ENCODE data around the gene FGF2.

The FGF2 gene

DNA sequence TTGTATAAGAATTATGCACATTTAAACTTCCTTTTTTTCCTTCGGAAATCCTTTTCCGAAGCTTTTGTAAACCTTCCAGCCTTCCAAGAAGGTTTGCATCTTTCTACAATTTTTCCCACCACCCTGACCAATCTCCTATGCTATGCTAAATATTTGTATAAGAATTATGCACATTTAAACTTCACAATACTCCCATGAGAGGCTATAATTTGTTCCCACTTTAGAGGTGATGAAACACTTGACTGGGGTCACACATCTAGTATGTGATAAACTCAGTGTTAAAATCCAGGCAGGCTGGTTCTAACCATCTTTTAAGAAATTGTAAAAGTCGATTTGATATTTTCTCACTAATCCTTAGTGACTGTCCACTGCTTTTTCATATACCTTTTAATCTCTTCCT, 73.7 kb downstream of the FGF2 start:
- no peak overlapping the region for H3K4me3 ChIP-seq (ENCODE audit: low read depth, low read length)
- DNase-seq (ENCODE audit: low read depth): no peak
- TF ChIP-seq, protein P1, sequence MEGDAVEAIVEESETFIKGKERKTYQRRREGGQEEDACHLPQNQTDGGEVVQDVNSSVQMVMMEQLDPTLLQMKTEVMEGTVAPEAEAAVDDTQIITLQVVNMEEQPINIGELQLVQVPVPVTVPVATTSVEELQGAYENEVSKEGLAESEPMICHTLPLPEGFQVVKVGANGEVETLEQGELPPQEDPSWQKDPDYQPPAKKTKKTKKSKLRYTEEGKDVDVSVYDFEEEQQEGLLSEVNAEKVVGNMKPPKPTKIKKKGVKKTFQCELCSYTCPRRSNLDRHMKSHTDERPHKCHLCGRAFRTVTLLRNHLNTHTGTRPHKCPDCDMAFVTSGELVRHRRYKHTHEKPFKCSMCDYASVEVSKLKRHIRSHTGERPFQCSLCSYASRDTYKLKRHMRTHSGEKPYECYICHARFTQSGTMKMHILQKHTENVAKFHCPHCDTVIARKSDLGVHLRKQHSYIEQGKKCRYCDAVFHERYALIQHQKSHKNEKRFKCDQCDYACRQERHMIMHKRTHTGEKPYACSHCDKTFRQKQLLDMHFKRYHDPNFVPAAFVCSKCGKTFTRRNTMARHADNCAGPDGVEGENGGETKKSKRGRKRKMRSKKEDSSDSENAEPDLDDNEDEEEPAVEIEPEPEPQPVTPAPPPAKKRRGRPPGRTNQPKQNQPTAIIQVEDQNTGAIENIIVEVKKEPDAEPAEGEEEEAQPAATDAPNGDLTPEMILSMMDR (IDR thresholded peaks at IDR 0.05; ENCODE audit: low read depth, low read length, missing control alignments): no peak

DNA sequence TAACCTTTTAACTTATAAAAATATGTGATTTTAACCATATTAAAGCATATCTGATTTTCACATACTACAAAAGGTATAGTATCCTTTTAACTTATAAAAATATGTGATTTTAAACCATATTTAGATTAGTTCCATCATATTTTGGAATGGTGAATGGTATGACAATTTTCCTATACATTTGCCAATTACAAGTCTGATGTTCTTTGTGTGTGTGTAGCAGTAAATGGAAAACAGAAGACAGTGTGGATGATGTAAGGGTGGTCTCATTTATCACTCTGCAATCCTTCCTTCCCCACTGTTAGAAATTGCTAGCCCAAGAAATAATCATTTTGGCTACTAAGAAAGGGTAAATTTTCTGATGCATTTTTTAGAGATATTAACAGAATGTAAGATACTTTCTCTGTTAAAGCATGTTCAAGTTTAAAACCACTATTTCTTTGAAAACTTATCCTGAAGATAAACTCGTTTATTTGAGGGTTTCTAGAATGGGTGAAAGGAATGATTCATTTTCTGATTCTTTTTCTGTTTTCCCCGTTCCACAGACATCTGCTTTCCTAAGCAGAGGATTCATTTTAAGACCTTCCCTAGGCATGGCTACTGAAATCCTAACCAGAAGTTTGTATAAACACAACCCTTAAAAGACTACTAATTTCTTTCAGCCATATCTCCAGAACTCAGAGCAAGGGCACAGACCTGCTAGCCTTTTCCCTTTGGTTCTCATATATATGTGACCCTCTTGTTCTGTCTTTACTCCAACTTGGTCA, 74.8 kb downstream of the FGF2 start:
- TF ChIP-seq, protein P1 (IDR thresholded peaks at IDR 0.05; ENCODE audit: low read depth, low read length, missing control alignments): no peak
- no peak overlapping the region for H3K4me3 ChIP-seq (ENCODE audit: low read depth, low read length)

DNA sequence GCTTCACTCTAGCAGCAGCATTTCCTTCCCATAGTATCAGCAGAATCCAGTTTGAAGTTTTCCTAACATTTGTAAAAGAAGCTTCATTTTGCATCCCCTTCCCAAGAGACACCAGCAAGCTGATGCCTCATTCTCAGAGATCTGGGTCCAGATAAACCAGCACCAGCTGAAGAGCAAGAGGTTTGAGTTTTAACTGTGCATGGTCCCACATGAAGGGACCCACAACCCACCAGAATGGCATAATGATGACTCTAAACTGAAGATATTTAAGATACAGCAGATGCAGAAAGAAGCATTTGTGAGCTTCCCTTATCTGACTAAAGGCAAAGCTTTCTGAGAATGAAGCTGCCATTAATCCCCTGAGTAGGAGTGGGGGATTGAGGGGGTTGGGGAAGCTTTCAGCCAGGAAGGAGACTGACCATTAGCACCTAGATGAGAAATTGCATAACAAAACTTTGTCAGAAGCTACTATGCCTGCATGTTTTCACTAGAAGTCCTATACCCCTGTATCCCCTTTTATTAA, 77.2 kb downstream of the FGF2 start:
- no peak overlapping the region for H3K4me3 ChIP-seq (ENCODE audit: low read depth, low read length)
- TF ChIP-seq, protein P1 (IDR thresholded peaks at IDR 0.05; ENCODE audit: low read depth, low read length, missing control alignments): no peak
- no peak for DNase-seq (ENCODE audit: low read depth)

More for the DNA sequence above, 74.8 kb downstream of the FGF2 start:
- no peak for DNase-seq (ENCODE audit: low read depth)

DNA sequence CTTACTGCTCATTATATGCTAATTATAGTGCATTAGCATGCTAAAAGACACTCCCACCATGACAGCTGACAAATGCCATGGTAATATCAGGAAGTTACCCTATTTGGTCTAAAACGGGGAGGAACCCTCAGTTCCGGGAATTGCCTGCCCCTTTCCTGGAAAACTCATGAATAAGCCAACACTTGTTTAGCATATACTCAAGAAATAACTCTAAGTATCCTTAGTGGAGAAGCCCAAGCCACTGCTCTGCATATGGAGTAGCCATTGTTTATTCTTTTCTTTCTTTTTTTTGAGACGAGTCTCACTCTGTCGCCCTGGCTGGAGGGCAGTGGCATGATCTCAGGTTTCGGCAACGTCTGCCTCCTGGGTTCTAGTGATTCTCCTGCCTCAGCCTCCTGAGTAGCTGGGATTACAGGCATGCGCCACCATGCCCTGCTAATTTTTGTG, 80.3 kb downstream of the FGF2 start:
- no peak for DNase-seq (ENCODE audit: low read depth)
- TF ChIP-seq, protein P1 (IDR thresholded peaks at IDR 0.05; ENCODE audit: low read depth, low read length, missing control alignments): no peak
- H3K4me3 ChIP-seq (ENCODE audit: low read depth, low read length): no peak overlapping the region

DNA sequence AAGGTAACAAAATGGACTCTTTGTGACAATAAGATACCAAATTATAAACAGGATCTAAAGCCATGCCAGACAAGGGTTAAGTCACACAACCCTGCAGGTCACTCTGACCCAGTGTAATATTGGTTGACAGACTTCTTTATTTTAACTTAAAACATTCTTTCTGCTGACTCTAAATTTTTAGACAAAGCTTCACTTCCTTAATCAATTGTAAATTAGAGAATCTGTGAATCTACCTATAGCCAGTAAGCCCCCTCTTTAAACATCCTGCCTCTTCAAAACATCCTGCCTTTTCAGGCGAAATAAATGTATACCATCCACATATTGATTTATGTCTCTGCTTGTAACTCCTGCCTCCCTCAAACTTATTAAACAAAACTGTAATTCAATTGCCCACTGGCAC, 81.6 kb downstream of the FGF2 start:
- TF ChIP-seq, protein P1 (IDR thresholded peaks at IDR 0.05; ENCODE audit: low read depth, low read length, missing control alignments): no peak
- no peak overlapping the region for H3K4me3 ChIP-seq (ENCODE audit: low read depth, low read length)
- no peak for DNase-seq (ENCODE audit: low read depth)

DNA sequence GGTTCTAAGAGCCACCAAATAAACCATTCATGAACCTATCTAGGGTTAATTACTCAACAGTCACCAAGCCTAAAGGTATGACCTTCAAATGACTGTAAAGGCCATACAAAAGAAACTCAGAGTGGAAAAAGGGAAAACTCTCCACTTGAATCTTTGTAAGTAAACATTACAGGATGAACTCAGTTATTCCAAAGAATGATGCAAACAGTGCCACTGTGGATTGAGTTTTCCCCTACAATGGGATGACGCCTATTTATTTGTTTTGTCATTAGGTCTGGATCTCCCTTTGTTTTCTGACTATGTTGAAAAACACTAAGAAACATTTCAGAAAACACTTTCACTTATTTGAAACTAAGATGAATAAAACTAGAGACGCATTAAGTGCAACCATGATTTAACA, 83.1 kb downstream of the FGF2 start:
- no peak for DNase-seq (ENCODE audit: low read depth)
- TF ChIP-seq, protein P1 (IDR thresholded peaks at IDR 0.05; ENCODE audit: low read depth, low read length, missing control alignments): no peak

DNA sequence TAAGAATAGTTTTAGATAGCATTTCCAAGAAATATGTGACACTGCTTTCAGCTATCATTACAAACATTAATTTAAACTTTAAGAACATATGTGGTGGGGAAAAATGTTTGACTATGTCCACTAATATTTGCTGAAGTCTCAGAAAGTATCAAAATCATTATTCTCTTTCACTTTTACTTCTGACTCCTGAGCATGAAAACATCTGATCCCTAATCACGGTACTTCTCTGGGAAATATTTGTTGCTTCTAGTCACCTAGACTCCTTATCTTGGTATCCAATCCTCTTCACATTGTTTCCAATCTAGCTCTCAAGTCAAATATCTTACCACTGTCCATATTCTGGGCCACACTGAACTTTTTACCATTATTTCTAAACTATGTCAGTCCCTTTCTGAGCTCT, 85.0 kb downstream of the FGF2 start:
- TF ChIP-seq, protein P1 (IDR thresholded peaks at IDR 0.05; ENCODE audit: low read depth, low read length, missing control alignments): no peak

More for the DNA sequence above, 83.1 kb downstream of the FGF2 start:
- H3K4me3 ChIP-seq (ENCODE audit: low read depth, low read length): no peak overlapping the region

More for the DNA sequence above, 85.0 kb downstream of the FGF2 start:
- DNase-seq (ENCODE audit: low read depth): no peak
- no peak overlapping the region for H3K4me3 ChIP-seq (ENCODE audit: low read depth, low read length)

All from GM12864 (cell line).